GM21515 (cell line): Measurements from ENCODE around the gene NAIP.
"Not testable (repeated sequence)": the region's sequence is repeated elsewhere in the genome, so short reads cannot be mapped to it uniquely, and the experiment has no call there.

Experiments used
- ATAC-seq: cut with Tn5 transposase; IDR thresholded peaks from one replicate; pipeline ENCODE4 v1.9.1; 2021; ENCODE audit not compliant: unreplicated experiment

Gene NAIP, protein sequence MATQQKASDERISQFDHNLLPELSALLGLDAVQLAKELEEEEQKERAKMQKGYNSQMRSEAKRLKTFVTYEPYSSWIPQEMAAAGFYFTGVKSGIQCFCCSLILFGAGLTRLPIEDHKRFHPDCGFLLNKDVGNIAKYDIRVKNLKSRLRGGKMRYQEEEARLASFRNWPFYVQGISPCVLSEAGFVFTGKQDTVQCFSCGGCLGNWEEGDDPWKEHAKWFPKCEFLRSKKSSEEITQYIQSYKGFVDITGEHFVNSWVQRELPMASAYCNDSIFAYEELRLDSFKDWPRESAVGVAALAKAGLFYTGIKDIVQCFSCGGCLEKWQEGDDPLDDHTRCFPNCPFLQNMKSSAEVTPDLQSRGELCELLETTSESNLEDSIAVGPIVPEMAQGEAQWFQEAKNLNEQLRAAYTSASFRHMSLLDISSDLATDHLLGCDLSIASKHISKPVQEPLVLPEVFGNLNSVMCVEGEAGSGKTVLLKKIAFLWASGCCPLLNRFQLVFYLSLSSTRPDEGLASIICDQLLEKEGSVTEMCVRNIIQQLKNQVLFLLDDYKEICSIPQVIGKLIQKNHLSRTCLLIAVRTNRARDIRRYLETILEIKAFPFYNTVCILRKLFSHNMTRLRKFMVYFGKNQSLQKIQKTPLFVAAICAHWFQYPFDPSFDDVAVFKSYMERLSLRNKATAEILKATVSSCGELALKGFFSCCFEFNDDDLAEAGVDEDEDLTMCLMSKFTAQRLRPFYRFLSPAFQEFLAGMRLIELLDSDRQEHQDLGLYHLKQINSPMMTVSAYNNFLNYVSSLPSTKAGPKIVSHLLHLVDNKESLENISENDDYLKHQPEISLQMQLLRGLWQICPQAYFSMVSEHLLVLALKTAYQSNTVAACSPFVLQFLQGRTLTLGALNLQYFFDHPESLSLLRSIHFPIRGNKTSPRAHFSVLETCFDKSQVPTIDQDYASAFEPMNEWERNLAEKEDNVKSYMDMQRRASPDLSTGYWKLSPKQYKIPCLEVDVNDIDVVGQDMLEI (N-terminal part only)

DNA sequence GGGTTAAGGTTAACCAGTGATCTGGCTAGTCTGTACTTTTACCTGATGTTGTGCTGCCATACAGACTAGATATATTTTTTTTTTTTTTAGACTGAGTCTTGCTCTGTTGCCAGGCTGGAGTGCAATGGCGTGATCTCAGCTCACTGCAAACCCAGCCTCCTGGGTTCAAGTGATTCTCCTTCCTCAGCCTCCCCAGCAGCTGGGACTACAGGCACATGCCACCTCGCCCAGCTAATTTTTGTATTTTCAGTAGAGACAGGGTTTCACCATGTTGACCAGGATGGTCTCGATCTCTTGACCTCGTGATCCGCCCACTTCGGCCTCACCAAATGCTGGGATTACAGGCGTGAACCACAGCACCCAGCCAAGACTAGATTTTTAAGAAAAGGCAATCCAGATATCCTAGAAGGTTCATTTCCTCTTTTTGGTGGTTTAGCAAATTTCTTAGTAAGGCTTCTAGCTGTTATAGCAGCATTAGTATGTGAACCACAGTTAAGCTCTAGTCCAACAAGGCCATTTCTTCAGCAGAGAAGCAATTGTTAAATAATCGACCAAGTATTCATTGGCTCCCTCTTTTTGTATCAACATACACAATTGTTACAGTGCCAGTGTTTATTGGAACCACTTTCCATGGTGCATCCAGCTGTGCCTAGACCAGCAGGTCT lies at the start of gene NAIP:
Gene NAIP, minus strand, starts transcription at position 51 of the 665 bp plus-strand sequence. CDS start 12,424 bp downstream, outside the sequence.
- not testable (repeated sequence) for ATAC-seq

DNA sequence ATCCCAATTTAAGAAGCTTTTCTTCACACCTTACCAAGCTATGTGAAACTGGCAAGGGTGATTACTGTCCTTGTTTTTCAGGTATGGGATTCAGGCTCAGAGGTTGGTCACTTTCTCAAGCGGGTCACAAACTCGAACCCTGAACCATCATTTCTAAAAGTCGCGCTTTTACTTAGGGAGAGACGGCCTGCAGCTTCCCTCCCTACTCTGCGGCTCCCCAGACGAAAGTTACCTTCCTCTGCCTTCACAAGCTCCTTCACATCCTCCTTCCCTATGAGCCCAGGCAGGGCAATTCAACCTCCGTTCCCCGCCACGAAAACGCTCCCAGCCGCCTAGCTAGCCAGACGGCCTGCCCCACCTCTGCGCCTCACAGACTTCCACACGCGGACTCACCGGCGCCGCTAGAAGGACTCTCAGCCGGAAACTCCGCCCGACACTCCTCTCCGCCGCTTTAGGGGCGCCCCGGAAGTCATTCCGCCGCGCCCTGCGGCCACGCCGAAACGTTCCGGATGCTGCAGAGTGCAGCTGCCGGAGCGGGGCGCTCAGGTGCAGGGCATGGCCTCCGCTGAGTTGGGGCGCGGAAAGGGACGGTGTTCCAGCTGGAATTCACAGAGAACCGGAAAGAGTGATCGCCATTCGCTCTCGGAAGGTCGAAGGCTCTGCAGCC lies 42.3 kb upstream of the NAIP start, which contains the start of gene GTF2H2:
Gene GTF2H2, minus strand, starts transcription at position 415 of the 667 bp plus-strand sequence. CDS start 4,913 bp downstream, outside the sequence.
- ATAC-seq = peak; percentile 98

DNA sequence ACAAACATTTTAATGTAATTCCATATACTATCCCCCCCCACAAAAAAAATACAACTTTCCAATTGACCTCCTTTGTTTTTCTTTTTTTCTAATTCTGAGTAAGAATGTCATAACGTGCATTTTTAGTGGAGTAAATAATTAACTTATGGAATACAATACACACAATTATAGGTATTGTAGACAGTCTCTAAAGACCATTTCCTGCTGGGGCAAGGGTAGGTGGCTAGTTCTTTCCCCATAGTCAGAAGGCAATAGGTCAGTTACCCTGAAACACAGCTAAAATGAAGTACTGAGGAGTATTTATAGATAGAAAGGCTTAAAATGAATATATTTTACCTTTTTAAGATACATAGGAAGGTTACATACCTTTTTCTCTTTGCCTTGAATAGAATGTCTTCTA lies 36.2 kb upstream of the NAIP start:
- not testable (repeated sequence) for ATAC-seq

DNA sequence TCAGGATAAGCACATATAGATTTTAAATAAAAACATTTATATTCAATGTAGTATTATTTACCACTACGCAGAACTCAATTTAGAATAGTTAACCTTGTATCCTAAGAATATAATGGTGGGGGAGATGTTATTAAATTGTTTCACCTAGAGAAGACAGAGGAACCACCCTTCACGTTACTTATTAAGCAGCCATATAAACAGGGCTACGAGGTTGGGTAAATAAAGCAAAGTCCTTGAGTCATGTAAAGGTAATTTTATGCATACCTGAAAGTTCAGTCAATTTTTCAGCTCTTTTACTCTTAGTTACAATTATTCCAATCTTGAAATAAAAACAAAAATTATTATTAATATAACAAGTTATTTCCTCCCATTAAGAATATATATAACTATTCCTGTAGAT lies 34.3 kb upstream of the NAIP start:
- ATAC-seq = not testable (repeated sequence)

DNA sequence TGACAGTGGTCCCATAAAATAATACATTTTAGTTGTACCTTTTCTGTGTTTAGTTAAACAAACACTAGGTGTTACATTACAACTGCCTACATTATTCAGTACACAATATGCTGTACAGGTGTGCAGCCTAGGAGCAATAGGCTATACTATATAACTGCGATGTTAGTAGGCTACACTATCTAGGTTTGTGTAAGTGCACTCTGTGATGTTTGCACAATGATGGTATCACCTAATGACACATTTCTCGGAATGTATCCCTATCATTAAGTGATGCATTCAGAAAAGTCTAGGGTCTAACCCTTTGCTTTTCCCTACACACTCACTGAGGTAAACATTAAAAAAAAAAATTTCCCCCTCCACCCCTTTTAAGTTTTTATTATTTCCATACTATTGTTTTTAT lies 19.7 kb upstream of the NAIP start:
- ATAC-seq = not testable (repeated sequence)

DNA sequence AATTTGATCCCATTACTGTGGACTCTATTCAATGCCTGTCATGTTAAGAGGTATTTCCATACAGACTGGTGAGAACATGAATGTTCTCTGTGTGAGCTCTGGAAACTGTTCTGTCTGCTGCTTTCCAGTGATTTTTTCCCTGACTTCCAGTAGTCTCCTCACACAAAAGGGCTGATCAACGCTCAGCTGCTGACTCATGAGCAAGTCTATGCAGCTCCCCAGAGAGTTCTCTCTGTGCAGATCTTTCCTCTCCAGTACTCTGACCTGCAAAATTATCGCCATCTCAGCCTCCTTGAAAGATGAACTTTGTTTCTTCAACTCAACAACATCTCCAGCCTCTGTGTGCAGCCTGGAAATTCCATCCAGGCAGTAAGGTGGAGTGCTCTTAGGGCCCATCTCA lies 19.0 kb upstream of the NAIP start:
- not testable (repeated sequence) for ATAC-seq

DNA sequence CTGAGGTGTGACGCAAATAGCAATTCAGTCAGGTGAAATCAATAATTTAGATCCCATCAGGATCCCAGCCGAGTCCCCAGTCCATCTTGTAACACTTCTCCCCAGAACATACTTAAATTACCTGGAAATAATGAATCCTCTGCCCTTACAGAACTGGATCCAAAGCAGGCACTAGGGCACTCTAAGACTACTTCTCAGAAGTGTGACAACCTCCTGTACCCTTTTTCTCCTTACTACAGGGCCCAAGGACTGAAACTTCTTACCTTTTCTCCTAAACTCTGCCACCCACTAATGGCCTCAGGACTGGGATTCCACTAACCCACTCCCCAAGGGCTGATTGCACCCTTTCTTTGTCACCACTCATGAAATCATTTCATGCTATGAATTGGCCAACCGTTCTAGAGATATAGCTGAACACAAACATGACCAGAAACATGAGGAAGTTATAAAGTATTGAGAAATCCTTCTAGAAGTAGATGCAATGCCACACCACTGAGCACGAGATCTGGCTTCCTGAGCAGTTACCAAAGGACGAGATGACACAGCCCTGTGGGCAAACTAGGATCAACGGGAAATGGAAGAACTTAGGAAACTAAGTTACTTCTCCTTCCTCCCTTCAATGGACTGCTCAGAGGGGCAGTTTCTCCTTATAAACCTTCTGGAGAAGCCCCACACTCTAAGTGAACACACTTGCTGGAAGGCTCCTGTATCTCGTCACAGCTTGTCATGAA lies 6.1 kb upstream of the NAIP start:
- not testable (repeated sequence) for ATAC-seq

DNA sequence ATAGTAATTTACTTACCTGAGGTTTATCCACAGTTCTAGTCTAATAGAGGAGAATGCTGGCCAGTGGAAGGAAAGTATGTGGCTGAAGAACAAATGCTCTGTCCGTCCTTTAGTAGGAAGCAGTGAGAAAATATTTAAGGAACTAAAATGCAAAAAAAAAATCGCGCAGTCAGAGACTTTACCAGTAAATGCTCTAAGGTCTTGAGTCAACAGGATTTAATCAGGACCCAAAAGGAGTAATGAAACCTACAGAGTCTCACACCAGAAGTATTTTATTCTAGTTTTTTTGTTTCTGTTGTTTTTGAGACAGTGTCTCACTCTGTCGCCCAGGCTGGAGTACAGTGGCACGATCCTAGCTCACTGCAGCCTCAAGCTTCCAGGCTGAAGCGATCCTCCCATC lies 4.5 kb downstream of the NAIP start:
- not testable (repeated sequence) for ATAC-seq

DNA sequence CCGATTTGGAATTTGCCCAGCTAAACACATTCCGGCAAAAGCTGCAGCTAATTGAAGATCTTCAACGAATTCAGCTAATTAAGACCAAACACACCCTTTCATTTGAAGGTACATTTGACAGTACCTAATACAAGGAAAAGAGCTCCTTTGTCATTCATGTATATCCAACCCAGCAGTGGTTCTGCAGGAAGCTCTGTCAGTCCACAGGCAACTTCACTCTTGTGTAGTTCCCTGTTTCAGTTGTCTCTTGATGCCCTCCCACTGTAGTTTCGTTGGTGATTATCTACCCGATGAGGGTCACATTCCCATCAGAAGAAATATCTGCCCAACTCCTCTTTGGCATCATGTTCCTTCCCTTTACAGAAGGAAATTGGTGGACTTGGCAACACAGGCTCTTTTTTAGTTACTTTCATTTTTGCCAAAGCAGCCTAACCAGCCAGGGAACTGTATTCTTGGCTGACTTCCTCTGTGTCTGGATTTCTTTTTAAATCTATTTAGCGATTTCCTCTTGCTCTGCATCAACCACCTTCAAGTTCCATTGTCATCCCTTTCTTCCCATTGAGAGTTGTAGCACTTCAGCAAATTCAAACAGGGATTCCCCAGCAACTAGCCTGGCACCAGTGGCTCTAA lies 6.6 kb downstream of the NAIP start:
- ATAC-seq = not testable (repeated sequence)

DNA sequence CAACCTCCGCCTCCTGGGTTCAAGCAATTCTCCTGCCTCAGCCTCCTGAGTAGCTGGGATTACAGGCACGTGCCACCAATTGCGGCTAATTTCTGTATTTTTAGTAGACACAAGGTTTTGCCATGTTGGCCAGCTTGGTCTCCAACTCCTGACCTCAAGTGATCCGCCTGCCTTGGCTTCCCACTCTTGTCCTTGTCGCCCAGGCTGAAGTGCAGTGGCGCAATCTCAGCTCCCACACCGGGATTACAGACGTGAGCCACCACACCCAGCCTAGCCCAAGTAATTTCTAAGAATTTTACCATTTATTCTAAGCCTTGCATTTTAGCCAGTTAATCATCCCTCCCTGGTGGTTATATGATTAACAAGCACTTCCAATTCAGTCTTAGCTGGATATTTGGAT lies 11.0 kb downstream of the NAIP start:
- ATAC-seq = no peak

DNA sequence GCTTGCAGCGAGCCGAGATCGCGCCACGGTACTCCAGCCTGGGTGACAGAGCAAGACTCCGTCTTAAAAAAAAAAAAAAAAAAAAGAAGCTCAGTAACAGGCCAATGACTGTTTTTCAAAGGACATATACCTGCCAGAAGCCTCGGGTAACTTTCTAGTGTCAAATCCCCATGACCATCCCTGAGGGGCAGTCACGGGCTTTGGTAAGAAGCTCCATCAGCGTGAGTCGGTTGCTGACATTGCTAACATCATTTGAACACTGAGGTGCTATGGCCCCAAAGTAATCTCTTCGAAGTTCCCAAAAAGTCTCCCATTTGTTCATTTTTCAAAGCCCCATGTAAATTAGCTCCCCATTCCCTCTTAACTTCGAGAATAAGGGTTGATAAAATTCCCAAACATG lies 11.6 kb downstream of the NAIP start:
- no peak for ATAC-seq

DNA sequence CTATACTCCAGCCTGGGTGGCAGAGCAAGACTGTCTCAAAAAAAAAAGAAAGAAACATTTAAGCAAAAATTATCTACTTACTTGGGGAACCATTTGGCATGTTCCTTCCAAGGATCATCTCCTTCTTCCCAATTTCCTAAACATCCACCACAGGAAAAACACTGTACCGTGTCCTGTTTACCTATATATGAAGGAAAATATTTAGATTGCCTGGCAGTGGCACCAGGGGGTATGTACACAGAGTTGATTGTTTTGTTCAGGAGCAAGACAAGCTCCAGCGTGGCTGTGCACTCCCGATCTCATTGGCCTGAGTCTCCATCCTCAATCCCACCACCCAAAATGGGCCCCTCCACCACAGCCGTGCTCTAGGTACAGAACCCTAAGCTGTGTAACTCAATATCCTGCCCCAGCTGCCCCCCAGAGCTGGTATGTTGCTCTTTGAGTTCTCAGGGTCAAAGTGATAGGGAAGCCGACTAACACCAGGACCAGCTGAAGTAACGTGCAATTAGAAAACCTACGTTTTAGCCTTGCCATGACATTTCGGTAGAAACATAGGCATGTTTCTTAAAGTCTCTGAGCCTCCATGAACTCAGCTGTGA lies 13.8 kb downstream of the NAIP start:
- ATAC-seq = no peak

DNA sequence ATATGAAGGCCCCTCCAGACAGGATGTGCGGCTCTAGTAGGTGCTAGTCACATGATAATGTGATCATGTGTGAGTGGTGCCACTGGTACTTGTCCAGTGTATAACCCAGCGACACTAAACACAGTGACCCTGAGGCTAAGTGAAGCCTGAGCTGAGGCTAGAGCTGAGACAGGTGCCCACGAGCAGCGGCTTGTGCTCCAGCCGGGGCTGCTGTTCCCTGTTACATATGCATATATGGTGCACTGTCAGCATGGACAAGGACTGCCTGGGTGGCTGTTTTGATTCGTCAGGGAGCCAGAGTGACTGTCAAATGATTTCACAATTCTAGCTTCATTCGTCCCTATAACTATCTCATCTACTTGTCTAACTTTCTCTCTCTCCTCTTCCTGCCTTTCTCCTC lies 18.2 kb downstream of the NAIP start:
- not testable (repeated sequence) for ATAC-seq

DNA sequence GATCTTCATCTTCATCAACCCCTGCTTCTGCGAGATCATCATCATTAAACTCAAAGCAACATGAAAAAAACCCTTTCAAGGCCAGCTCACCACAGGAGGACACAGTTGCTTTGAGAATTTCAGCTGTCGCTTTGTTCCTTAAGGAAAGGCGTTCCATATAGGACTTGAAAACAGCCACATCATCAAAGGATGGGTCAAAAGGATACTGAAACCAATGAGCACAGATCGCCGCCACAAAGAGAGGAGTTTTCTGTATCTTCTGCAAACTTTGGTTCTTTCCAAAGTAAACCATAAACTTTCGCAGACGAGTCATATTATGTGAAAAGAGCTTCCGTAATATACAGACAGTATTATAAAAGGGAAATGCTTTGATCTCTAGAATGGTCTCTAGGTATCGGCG lies 40.3 kb downstream of the NAIP start:
- not testable (repeated sequence) for ATAC-seq

DNA sequence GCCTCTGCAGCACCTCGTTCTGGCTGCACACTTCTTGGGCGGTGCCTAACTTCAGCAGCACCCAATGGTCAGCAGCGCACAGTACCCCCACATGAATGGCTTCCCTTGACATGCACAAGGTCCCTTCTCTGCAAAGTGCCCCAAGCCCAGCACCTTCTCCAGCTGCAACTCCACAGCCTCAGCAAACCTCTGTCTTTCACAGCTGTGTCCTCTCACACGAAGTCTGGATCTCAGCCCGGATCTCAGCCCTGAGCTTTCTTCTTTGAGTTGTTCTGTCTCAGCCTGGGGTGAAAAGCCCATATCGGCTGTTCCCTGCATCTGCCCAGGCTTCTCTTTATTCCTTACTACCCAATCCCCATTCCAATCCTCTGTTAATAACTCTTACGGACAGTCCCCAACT lies 57.9 kb downstream of the NAIP start:
- ATAC-seq = not testable (repeated sequence)

DNA sequence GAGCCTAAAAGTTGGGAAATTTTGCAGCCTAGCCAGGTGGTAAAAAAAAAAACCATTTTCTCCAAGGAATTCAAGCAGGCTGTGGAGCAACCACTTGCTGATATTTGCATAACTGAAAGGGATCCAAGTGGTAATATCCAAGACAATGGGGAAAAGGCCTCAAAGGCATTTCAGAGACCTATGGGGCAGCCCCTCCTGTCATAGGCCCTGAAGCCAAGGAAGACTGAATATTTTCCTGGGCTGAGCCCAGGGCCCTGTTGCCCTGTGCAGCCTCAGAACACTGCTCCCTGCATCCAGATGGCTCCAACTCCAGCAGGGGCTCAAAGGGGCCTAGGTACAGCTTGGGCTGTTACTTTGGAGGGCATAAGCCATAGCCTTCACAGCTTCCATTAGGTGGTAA lies 60.6 kb downstream of the NAIP start:
- ATAC-seq = not testable (repeated sequence)

DNA sequence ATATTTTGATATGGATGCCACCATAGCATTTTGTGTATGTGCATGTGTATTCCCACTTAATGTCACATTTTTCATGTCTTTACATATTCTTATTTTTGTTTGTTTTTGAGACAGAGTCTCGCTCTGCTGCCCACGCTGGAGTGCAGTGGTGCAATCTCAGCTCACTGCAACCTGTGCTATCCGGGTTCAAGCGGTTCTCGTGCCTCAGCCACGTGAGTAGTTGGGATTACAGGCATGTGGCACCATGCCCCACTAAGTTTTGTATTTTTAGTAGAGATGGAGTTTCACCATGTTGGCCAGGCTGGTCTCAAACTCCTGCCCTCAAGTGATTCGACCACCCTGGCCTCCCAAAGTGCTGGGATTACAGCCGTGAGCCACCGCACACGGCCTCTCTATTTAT lies 72.1 kb downstream of the NAIP start:
- not testable (repeated sequence) for ATAC-seq

DNA sequence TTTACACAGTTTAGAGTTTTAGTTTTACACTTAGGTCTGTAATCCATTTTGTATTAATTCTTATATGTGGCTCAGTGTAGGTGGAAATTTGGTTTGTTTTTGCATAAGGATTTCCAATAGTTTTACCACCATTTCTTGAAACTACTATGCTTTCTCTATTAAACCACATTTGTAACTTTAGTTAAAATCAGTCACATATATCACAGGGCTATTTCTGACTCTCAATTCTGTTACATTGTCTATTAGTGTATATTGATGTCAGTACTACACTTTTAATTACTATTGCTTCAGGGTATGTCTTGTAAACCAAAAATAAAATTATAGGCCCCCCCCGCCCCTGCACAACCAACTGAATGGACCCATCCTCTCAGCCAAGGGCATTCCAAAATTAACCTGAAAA lies 92.6 kb downstream of the NAIP start:
- ATAC-seq = not testable (repeated sequence)
